Heart left ventricle (tissue), 16 donors: ENCODE data around the gene GRIPAP1. TPM values are rescaled to one million over a fixed set of nuclear protein-coding genes. Genes with fewer than 3 reads are reported as not detected.
A peak's percentile ranks its signal among the peaks of the same experiment; 100 is the strongest.

Source experiments
- ATAC-seq, 4 donors: fragments of 200-7000 bp; cut with Tn5 transposase; one replicate each; pipeline ENCODE4 v1.9.1; 2020 to 2022; ENCODE audit warnings: moderate library complexity in 4 of 4, mild to moderate bottlenecking in 3 of 4, moderate number of reproducible peaks in 1 of 4
- DNase-seq, 5 donors: peaks; one replicate each; pipeline ENCODE4 v3.0.0-alpha.2; 2020
- H3K27ac ChIP-seq, 12 donors: fragments of 200-600 bp; sonication (generic) in 4 of 12; one replicate each; pipeline versions ENCODE4 v1.5.0 to v1.8.0; 2016 to 2022; ENCODE audit warnings: mild to moderate bottlenecking in 2 of 12
- H3K27me3 ChIP-seq, 9 donors: fragments of 200-600 bp; sonication (generic) in 2 of 9; one replicate each; pipeline versions ENCODE4 v1.5.1 to v1.8.0; 2016 to 2022; ENCODE audit warnings: mild to moderate bottlenecking in 3 of 9
- H3K36me3 ChIP-seq, 9 donors: fragments of 200-600 bp; sonication (generic) in 2 of 9; one replicate each; pipeline versions ENCODE4 v1.5.0 to v1.8.0; 2018 to 2022; ENCODE audit warnings: mild to moderate bottlenecking in 2 of 9
- H3K4me1 ChIP-seq, 12 donors: fragments of 200-600 bp; sonication (generic) in 4 of 12; one replicate each; pipeline versions ENCODE4 v1.5.0 to v1.8.0; 2016 to 2022; ENCODE audit warnings: mild to moderate bottlenecking in 3 of 12
- H3K4me3 ChIP-seq, 12 donors: fragments of 200-600 bp; sonication (generic) in 4 of 12; one replicate each; pipeline versions ENCODE4 v1.5.0 to v1.8.0; 2017 to 2022; ENCODE audit warnings: mild to moderate bottlenecking in 9 of 12, moderate library complexity in 4 of 12
- H3K9me3 ChIP-seq, 12 donors: fragments of 200-600 bp; sonication (generic) in 4 of 12; one replicate each; pipeline versions ENCODE4 v1.5.0 to v1.8.0; 2016 to 2022; ENCODE audit warnings: mild to moderate bottlenecking in 1 of 12
- CTCF ChIP-seq, 12 donors: fragments of 200-600 bp; sonication (generic) in 4 of 12; IDR thresholded peaks; one replicate each; pipeline versions ENCODE4 v1.5.0 to v1.8.0; 2018 to 2022; ENCODE audit warnings: antibody characterized with exemption in 12 of 12, mild to moderate bottlenecking in 5 of 12
- POLR2A ChIP-seq, 2 donors: fragments of 450-650 bp; IDR thresholded peaks; one replicate each; pipeline ENCODE4 v1.6.1; 2017; ENCODE audit warnings: antibody characterized with exemption in 2 of 2, mild to moderate bottlenecking in 2 of 2, moderate library complexity in 2 of 2
- WGBS, 4 donors: extraction: QIAGEN DNeasy Blood & Tissue Kit in 2 of 4; methylation state at CpG; one replicate each; pipeline versions ENCODE4 v1.1.5 to v1.1.7; 2013 to 2018; 5-methylcytosine and 5-hydroxymethylcytosine counted together
- intact Hi-C, 10 donors: fragments of 100-400 bp; cut with DNase I; formaldehyde crosslinking; loops; one replicate each; pipeline versions ENCODE4 v1.11.1 to v1.14.2; 2022
- polyA plus RNA-seq, 2 donors: library from polyadenylated mRNA; stranded (reverse); fragments of 200-250 nt; gene quantifications; one replicate each; pipeline ENCODE4 v1.2.3, GENCODE V29; 2013
- total RNA-seq, 9 donors: library from RNA; depleted of rRNA in 2 of 9; stranded (reverse); fragments of >200 nt in 2 of 9; fragmentation: NEBNext Ultra II Directional in 3 of 9; extraction: Animal tissue kit (Norgen Biotek cat#: 25700) in 3 of 9; gene quantifications; one replicate each; pipeline versions ENCODE4 v1.1.0 to v1.2.4, GENCODE V29; 2016 to 2023
- donor health status: ischemic (EF 13 %, LVEDD 7.1; RV severe dilation, severe dysfunction).
- donor health status: healthy with polysubstance abuse.
- donor health status: DM: no; HTN: yes; CAD: no.
- donor health status: DM: no; HTN: no; CAD: no.
- donor health status: ischemic (EF 25% LVEDD 6.9; RV normal size, moderate dysfunction).
- donor health status: ischemic (EF 25% LVEDD 5.7; RV mildly dilated, moderate dysfunction).
- donor health status: healthy.
- donor health status: DM: yes; HTN: yes; CAD: no.
- donor health status: ischemic (EF 35%, LVEDD 5.7; RV mildly dilated, moderate dysfunction).
- donor health status: nonischemic (EF 11% LVEDD 7.7; RV severe dilation, severe dysfunction).
- donor health status: DM: yes; HTN: yes; CAD: no.
- donor health status: PGD.
- donor health status: ischemic (EF 29% LVEDD 5.4; RV normal size, mild dysfunction).
- donor health status: nonischemic (EF 23%, LVEDD 6.1; RV moderate dilation, normal function).

The GRIPAP1 gene
- total and polyA plus RNA-seq, 11 donors, result 11.4 to 41.6 (median 19.4) TPM

- Histone ChIP-seq H3K9me3 (no peaks in the 10 kb centered on the region), H3K36me3 (peaks cover 0 to 24% (median 13%) of the 10 kb centered on the region in 9 donors), H3K4me1 (peaks cover 0 to 9% (median 0%) of the 10 kb centered on the region in 12 donors), H3K27me3 (peaks cover 0 to 7% (median 0%) of the 10 kb centered on the region in 9 donors), H3K27ac (peak within 1 kb of the TSS in 8 of 12 donors; percentile 28 to 63 (median 42)), H3K4me3 (peak within 1 kb of the TSS in 10 of 12 donors; percentile 25 to 50 (median 37))
- DNase-seq (peak in 4 of 5 donors; percentile 29 to 46 (median 37)), ATAC-seq (peak; percentile 27 to 70 (median 45))
- TF ChIP-seq POLR2A (IDR thresholded peaks at IDR 0.05) (no peak), CTCF (IDR thresholded peaks at IDR 0.05) (no peak)
- intact Hi-C loops, result loop anchor here in 1 of 10 donors (10.0 kb wide), 1 partner anchor 63 kb away; no protein-coding TSS in a partner anchor
- 1 to 40% (median 11%) methylated on average over 20 to 28 of the region's 28 CpGs for WGBS, 4 donors
These were observed 30.5 kb downstream of the GRIPAP1 start, which contains the start of gene KCND1 for GRCh38 chrX:48971249-48972219. Gene KCND1, minus strand, starts transcription at chrX:48971844. Its CDS starts 1,573 bp downstream, at chrX:48970271.

DNA sequence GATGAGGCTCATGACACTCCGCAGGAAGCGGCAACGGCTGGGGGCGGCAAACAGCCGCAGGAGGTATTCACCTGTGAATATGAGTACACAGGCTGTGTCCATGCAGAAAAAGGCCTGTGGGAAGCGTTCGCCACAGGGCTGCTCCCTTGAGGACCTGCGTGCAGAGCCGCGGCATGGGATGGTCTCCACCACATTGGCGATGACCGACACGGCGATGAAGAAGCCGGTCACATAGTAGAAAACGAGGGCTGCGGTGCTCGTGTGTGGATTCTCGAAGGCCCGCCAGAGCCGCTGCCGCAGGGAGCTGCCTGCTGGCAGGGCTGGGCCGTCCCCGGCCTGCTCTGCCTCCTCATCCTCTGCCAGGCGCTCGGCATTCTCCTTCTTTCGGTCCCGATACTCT, 32.6 kb downstream of the GRIPAP1 start:
- WGBS, 4 donors, result 89 to 93% (median 91%) methylated on average over 19 to 28 of the region's 28 CpGs
- TF ChIP-seq POLR2A (IDR thresholded peaks at IDR 0.05) (no peak), CTCF (IDR thresholded peaks at IDR 0.05) (no peak)
- Histone ChIP-seq H3K9me3 (no peaks in the 10 kb centered on the region), H3K27me3 (peaks cover 0 to 7% (median 0%) of the 10 kb centered on the region in 9 donors), H3K27ac (no peak overlapping the region), H3K36me3 (peaks cover 0 to 5% (median 0%) of the 10 kb centered on the region in 9 donors), H3K4me3 (no peak overlapping the region), H3K4me1 (peaks cover 0 to 9% (median 0%) of the 10 kb centered on the region in 12 donors)
- intact Hi-C loops, result no loop called here
- no peak for ATAC-seq
- no peak for DNase-seq

DNA sequence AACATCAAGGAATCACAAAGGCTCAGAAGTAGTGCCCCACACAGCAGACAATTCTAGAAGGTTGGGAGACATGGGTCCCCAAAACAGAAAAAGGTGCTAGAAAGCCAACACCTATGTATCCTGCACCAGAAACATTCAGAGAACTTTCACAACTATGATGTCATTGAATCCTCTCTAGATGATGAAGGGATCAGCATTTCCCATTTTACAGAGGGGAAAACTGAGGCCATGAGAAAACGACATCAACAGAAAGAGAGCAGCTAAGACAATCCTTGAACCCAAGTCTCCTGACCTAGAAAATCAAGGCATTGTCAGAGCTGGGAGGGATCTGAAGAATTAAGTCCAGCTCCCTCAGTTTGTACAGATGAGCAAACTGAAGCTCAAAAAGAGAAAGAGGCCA, 33.7 kb downstream of the GRIPAP1 start:
- DNase-seq (no peak), ATAC-seq (no peak)
- Histone ChIP-seq H3K4me1 (peaks cover 0 to 9% (median 0%) of the 10 kb centered on the region in 12 donors), H3K9me3 (no peaks in the 10 kb centered on the region), H3K27ac (no peak overlapping the region), H3K27me3 (peaks cover 0 to 7% (median 0%) of the 10 kb centered on the region in 9 donors), H3K4me3 (no peak overlapping the region), H3K36me3 (no peaks in the 10 kb centered on the region)
- WGBS, 4 donors, result 50 to 84% (median 78%) methylated on average over 1 of the region's 1 CpG
- TF ChIP-seq CTCF (IDR thresholded peaks at IDR 0.05), result no peak
- intact Hi-C loops, result no loop called here
